SK-N-SH treated with all-trans-retinoic acid at 6 μM for 48 hours (cell line): ENCODE measurements around the gene INAVA.

ENCODE experiments used
- ARNTL ChIP-seq: fragments of 450-650 bp; formaldehyde crosslinking; IDR thresholded peaks from 2 replicates; pipeline ENCODE4 v1.5.0; 2020; ENCODE audit warnings: low read depth, mild to moderate bottlenecking, moderate library complexity, borderline replicate concordance
- ESRRG ChIP-seq: fragments of 250-450 bp; sonication (Bioruptor Pico); IDR thresholded peaks from 2 replicates; pipeline ENCODE4 v1.6.1; 2021; ENCODE audit warnings: mild to moderate bottlenecking
- GLIS3 ChIP-seq: fragments of 250-450 bp; sonication (Bioruptor Pico); IDR thresholded peaks from 2 replicates; pipeline ENCODE4 v1.5.0; 2020; ENCODE audit warnings: mild to moderate bottlenecking, moderate library complexity
- ISL1 ChIP-seq: fragments of 250-450 bp; sonication (Bioruptor Pico); IDR thresholded peaks from 2 replicates; pipeline ENCODE4 v2.1.2; 2022; ENCODE audit warnings: mild to moderate bottlenecking, moderate library complexity
- PATZ1 ChIP-seq: fragments of 250-450 bp; sonication (Bioruptor Pico); IDR thresholded peaks from 2 replicates; pipeline ENCODE4 v1.8.0; 2020; ENCODE audit warnings: mild to moderate bottlenecking, moderate library complexity, borderline replicate concordance
- POU6F1 ChIP-seq: fragments of 250-450 bp; sonication (Bioruptor Pico); IDR thresholded peaks from 2 replicates; pipeline ENCODE4 v1.8.0; 2021; ENCODE audit warnings: low read depth, mild to moderate bottlenecking, moderate library complexity, borderline replicate concordance
- PPARA ChIP-seq: fragments of 250-450 bp; sonication (Bioruptor Pico); IDR thresholded peaks from 2 replicates; pipeline ENCODE4 v1.5.0; 2020; ENCODE audit warnings: mild to moderate bottlenecking, borderline replicate concordance
- RARB ChIP-seq: fragments of 250-450 bp; sonication (Bioruptor Pico); IDR thresholded peaks from 2 replicates; pipeline ENCODE4 v1.8.0; 2021; ENCODE audit warnings: mild to moderate bottlenecking, moderate library complexity
- TCF4 ChIP-seq: fragments of 250-450 bp; sonication (Bioruptor Pico); IDR thresholded peaks from 2 replicates; pipeline ENCODE4 v1.8.0; 2021; ENCODE audit warnings: mild to moderate bottlenecking, moderate library complexity, borderline replicate concordance
- ZFP3 ChIP-seq: fragments of 250-450 bp; sonication (Bioruptor Pico); IDR thresholded peaks from 2 replicates; pipeline ENCODE4 v1.5.0; 2020; ENCODE audit warnings: mild to moderate bottlenecking, moderate library complexity
- ZFP30 ChIP-seq: fragments of 450-650 bp; formaldehyde crosslinking; IDR thresholded peaks from 2 replicates; pipeline ENCODE4 v1.5.0; 2022; ENCODE audit warnings: mild to moderate bottlenecking, moderate library complexity
- ZNF565 ChIP-seq: fragments of 450-650 bp; formaldehyde crosslinking; conservative IDR thresholded peaks from 2 replicates; pipeline ENCODE4 v1.5.0; 2020; ENCODE audit warnings: low read depth, mild to moderate bottlenecking, moderate library complexity
- ZNF70 ChIP-seq: fragments of 450-650 bp; formaldehyde crosslinking; IDR thresholded peaks from 2 replicates; pipeline ENCODE4 v1.5.0; 2020; ENCODE audit warnings: mild to moderate bottlenecking, moderate library complexity

- TF ChIP-seq RARB (CRISPR knock-in tag), result no peak
- no peak for TF ChIP-seq ZFP3 (CRISPR knock-in tag)
- TF ChIP-seq ZNF565 (CRISPR knock-in tag), result no peak
- no peak for TF ChIP-seq ZNF70 (CRISPR knock-in tag)
- TF ChIP-seq POU6F1 (CRISPR knock-in tag), result no peak
- no peak for TF ChIP-seq ISL1
- no peak for TF ChIP-seq ARNTL (CRISPR knock-in tag)
- no peak for TF ChIP-seq TCF4 (CRISPR knock-in tag)
- TF ChIP-seq ZFP30 (CRISPR knock-in tag), result no peak
- TF ChIP-seq PATZ1 (CRISPR knock-in tag), result no peak
- no peak for TF ChIP-seq PPARA
- no peak for TF ChIP-seq ESRRG (CRISPR knock-in tag)
- TF ChIP-seq GLIS3, result no peak
Observed at GRCh38 chr1:200923601-200924000, 28.9 kb downstream of the INAVA start.
